GM12892 (cell line): ENCODE data around the gene FGGY.

Experiments used
- POLR2A ChIP-seq: IDR thresholded peaks from 2 replicates; pipeline ENCODE4 v1.6.1; 2011; ENCODE audit warnings: low read depth, low read length, control low read depth
- POLR2AphosphoS5 ChIP-seq: IDR thresholded peaks from 2 replicates; pipeline ENCODE4 v1.6.1; 2011; ENCODE audit warnings: low read depth, low read length, control low read depth
- TAF1 ChIP-seq: IDR thresholded peaks from 2 replicates; pipeline ENCODE4 v1.6.1; 2011; ENCODE audit warnings: low read depth, mild to moderate bottlenecking, control low read depth, low read length, borderline replicate concordance

DNA sequence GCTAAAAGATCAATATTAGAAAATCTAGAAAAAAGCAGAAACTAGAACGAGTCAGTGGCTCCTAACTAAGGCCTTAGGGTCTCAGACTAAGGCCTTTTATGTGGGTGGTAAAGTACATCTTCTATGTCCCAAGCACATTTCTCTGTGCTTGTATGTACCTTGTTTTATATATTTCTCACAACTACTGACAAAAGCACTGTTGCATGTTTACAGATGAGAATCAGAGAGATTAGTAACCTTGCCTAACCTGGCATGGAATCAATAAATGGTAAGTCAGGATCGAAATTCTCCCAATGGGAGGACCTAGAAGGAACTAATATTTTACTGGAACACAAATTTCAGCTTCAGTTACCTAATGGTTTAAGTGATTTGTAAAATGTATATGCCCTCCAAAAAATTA, 160.9 kb downstream of the FGGY start:
- no peak for TF ChIP-seq POLR2A
- TF ChIP-seq POLR2AphosphoS5, result no peak
- TF ChIP-seq TAF1, result no peak
